Activated naive CD4-positive, alpha-beta T cell treated with Interleukin-2 at 50 U/mL for 16 hours (primary cell): ENCODE measurements around the gene WDR6.

Source experiments
- DNase-seq: peaks from one replicate; pipeline ENCODE4 v3.0.0-alpha.2; 2020

WDR6 gene, protein sequence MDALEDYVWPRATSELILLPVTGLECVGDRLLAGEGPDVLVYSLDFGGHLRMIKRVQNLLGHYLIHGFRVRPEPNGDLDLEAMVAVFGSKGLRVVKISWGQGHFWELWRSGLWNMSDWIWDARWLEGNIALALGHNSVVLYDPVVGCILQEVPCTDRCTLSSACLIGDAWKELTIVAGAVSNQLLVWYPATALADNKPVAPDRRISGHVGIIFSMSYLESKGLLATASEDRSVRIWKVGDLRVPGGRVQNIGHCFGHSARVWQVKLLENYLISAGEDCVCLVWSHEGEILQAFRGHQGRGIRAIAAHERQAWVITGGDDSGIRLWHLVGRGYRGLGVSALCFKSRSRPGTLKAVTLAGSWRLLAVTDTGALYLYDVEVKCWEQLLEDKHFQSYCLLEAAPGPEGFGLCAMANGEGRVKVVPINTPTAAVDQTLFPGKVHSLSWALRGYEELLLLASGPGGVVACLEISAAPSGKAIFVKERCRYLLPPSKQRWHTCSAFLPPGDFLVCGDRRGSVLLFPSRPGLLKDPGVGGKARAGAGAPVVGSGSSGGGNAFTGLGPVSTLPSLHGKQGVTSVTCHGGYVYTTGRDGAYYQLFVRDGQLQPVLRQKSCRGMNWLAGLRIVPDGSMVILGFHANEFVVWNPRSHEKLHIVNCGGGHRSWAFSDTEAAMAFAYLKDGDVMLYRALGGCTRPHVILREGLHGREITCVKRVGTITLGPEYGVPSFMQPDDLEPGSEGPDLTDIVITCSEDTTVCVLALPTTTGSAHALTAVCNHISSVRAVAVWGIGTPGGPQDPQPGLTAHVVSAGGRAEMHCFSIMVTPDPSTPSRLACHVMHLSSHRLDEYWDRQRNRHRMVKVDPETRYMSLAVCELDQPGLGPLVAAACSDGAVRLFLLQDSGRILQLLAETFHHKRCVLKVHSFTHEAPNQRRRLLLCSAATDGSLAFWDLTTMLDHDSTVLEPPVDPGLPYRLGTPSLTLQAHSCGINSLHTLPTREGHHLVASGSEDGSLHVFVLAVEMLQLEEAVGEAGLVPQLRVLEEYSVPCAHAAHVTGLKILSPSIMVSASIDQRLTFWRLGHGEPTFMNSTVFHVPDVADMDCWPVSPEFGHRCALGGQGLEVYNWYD

DNA sequence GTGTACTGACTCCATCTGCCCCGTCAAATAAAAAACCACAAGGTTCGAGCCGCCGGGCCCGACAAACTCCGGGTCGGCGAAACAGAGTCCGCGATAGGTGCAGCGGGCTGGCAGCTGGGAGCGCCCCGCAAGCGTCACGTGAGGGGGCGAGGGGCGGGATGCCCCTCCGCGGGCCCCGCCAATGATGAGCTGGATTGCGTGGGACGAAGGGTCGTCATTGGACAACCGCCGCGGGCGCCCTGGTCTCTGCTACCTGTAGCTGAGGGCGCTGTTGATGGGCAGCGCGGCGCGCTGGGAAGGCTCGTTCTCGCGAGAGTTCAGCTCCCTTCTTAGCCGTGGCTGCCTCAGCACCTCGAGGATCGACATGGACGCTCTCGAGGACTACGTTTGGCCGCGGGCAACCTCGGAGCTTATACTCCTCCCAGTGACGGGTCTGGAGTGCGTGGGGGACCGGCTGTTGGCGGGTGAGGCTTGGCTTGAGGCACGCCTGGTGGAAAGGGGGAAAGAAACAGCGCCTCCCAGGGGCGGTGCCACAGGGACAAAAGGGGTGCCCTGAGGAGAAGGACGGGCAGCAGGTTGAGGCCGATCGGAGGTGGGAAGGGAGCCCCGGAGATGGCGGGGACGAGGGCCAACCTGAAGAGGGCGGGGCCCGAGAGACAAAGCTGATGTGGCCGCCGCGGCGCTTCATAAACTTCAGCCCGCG, at the start of gene WDR6:
Gene WDR6, plus strand, starts transcription at position 324 of the 703 bp plus-strand sequence. Its CDS starts 41 bp downstream, at position 365.
- DNase-seq, result peak; percentile 98

DNA sequence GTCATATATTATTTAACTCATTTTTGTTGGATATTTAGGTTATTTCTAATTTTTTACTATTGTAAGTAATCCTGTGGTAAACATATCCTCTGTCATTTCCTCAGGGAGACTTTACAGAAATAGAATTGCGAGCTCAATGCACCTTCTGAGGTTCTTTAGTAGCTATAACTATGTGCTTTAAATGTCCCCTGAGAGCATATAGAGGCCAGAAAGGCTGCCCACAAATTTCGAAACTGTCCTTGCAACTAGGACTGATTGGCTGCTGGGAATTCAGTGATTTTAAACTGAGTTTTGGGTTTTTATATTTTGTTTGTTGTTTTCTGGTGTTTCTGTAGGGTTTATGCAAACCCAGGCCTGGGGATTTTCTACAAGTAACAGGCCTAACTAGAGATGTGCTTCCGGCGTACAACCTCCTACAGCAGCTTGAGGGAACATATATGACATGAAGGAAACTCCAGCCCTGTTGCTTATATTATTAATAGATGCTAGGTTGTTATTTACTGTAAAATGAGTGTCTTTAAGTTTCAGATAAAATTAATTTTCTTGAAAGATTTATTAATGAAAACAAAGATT, 46.3 kb upstream of the WDR6 start:
- DNase-seq, result no peak

DNA sequence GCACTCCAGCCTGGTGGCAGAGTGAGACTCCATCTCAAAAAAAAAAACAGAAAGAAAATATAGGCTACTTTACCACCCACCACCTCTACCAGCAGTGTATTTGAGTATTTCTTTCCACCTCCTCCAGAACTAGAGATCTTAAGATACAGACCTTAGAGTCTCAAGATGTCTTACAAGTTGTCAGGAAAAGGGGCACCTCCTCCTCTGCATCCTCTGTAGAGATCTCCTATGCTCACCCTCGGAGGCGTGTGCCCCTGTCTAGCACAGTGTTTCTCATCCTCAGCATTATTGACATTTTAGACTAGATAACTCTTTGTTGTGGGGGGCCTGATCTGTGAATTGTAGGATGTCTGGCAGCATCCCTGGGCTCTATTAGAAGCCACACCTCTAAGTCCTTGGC, 44.9 kb upstream of the WDR6 start:
- no peak for DNase-seq

DNA sequence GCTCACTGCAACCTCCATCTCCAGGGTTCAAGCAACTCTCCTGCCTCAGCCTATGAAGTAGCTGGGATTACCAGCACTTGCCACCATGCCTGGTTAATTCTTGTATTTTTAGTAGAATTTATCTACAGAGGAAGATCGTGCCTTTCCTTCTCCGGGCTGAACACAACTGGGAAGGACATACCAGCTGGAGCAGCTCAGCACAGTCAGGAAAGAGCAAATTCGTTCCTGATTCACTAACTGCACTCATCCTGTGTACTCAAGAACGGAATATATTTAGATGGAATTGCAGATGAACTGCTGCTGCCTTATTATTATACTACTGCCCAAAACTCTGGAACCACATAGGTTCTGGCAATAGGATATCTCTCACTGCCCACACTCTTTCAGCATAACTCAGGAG, 44.3 kb upstream of the WDR6 start:
- no peak for DNase-seq

DNA sequence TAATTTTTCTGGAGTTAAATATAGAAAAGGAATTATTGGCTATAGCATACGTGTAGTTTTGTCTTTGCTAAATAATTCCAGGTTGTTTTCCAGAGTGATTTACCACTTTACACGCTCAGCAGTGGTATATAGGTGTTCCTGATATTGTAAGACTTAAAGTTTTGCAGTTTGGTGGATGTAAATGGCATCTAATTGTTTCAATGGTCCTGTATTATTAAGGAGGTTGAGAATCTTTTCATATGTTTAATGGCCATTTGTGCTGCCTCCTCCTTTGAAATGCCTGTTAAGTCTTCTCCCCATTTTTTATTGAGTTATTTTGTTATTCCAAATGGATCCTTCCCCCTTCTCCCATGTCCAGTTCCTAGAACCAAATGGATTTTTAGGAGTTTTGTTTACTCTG, 43.6 kb upstream of the WDR6 start:
- no peak for DNase-seq

DNA sequence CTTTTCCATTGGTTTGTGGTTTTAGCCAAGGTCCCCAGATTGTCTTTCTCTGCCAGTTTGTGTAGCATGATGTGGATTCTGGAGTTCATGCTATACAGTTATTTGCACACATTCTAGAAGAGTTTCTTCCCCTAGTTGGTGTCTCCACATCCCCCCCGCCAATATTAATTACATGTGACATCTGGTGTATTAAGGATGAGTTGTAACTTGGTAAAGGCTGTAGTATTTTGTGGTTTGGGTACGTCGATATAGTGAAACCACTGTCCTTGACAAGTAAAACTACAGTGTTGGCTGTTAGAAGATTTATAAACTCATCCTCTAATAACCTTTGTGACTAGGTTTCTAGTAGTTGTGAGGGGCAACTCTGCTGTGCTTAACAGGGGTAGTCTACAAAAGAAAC, 40.8 kb upstream of the WDR6 start:
- no peak for DNase-seq

DNA sequence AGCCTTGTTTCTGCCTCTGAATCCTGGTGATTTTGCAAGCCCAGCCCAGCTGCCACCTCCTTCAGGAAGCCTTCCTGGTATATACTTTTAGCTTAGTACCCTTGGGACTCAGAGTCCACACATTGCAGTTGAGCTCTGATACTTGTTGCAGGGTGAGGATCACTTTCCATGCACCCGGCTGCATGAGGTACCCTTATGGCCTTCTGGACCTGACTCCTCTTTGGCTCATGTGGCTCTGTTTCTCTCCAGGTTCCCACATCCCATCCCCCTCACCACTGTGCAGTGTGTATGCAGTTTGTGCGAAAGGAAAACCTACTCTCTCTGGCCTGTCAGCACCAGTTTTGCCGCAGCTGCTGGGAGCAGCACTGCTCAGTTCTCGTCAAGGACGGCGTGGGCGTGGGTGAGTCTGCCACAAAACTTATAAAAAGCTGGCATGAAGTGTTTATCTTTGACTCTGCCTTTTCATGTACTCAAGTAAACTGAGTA, 40.3 kb upstream of the WDR6 start:
- peak; percentile 57 for DNase-seq

DNA sequence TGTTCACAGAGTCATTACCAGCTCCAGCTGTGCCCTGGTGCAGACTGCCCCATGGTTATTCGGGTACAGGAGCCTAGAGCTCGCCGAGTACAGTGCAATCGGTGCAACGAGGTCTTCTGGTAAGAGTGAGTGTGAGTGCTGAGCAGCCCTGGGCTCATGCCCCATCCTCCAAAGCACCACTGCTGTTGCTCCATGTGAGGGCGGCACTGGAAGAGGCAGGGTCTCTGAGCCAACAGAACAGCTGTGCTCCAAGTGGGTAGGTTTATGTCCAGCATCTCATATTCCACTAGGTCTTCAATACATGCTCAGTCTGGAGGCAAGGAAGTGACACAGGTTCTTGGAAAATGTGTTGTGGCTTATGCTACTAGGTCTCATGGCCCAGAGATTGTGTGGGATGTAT, 36.6 kb upstream of the WDR6 start:
- no peak for DNase-seq

DNA sequence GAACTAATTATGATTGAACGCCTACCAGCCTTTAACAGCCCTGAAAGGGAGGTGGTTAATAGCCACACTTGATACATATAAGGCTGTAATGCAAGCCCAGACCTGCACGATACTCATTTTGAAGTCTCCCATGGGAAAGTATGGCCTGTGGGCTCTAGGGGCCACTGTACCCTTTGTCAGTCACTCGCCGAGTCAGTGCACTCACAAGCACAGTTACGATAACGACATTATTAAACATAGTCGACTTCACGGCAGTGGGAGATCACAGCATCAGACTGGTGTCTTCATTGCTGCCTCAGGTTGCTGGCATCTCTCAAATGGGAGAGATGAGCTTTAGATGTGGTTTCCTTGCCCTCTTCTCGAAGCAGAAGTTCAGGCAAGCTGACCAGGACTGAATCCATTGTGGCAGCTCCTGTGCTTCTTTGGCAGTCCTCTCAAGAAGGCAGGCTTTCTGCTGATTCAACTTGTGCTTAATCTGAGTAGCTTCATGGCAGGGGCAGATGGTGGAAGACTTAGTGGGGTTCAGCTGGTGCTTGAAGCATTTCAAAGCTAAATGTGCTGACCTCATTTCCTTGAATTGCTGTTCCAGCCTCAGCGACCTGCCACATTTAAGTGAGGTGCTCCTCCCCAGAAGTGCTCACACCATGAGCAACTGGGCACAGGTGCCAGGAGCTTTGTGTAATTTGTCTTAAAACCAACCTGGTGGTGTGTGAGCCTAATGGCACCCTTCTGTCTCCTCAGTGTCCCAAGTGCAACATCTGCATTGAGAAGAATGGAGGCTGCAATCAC, 32.9 kb upstream of the WDR6 start:
- DNase-seq, result no peak

DNA sequence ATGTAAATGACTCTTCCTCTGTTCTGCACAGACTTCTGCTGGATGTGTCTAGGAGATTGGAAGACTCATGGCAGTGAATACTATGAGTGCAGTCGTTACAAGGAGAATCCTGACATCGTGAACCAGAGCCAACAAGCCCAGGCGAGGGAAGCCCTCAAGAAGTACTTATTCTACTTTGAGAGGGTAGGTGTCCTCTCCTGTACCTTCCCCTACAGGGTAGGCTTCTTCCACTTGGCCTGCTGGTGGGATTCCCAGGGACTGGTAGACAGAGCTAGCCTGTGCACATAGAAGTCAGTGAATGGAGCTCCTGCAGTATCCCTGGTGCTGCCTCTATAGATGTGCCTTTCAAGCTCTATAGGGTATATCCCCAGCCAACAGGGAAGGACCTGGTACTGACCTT, 27.7 kb upstream of the WDR6 start:
- no peak for DNase-seq

DNA sequence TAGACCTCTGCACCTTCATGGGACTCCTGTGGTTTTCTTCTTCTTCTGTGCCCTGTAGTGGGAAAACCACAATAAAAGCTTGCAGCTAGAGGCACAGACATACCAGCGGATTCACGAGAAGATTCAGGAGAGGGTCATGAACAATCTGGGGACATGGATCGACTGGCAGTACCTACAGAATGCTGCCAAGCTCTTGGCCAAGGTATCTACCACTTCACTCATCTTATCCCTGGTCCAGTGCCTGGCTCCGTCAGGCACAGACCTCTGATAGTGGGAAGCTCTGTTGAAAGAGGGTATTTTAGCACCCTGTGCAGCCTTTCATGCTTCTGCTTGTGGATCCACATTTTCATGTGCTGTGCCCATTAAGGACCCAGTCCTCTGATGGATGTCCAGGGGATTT, 26.9 kb upstream of the WDR6 start:
- DNase-seq, result no peak

DNA sequence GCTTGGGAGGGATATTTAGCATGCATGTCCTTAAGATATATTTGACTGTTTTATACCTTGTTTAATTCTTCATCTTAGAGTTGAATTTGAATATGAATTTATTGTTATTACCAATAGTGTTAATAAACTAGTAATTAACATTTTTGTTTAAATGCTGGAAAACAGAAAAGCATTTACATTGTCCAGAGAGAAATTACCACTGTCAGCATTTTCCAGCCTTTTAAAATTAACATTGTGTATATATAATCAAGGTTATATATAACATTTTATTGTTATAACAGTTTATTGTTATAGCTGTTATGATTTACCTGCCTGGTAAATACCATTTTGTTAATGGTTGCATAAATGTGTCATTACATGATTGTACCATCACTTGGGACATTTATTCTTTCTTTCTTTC, 25.2 kb upstream of the WDR6 start:
- no peak for DNase-seq

DNA sequence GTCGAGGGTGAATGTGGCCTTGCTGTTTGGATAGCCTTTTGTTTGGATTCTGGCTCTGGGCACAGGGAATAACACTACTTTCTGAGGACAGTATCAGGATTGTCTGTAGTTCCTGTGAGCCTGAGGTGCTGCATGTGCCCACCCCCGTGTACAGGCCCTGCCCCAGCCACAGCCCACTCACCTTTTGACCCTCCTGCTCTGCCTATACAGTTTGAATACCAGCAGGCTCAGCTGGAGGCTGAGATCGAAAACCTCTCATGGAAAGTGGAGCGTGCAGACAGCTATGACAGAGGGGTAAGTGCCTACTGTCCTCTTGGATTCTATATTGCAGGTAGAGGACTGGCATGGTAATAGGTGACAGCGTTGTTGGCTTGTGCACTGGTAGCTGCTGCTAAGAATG, 24.5 kb upstream of the WDR6 start:
- no peak for DNase-seq

DNA sequence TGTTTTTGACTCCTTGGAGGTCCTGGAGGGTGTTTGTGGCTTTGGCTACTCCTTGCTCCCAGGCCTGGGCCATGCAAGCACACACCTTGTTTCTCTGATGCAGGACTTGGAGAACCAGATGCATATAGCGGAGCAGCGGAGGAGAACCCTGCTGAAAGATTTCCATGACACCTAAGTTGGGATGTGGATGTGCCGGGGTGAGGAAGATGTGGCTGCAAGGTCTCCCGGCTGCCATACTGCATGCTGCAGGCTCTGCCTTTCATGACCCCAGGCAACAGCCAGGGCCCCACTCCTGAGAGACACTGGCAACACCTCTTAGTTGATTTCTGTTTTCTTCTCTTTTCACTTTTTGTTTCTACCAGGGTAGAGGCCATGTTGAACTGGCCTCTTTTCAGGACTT, 24.1 kb upstream of the WDR6 start:
- DNase-seq, result no peak

DNA sequence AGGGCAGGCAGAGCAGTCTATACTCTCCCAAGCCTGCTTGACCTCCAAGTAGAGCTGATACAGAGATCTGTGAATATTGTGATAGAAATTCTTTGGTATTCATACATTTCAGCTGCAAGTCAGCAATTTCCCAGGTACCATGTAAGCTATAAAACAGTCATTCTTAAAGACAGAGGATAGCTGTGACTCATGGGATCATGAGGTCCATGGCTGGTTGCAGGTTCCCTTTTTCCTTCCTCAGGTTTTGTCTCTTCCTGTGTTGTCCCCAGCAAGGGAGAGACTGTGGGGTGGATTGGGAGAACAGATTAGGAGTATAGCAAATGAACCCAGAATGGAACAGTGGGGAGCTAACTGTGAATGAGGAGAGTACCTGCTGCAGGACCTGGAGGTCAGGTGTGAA, 22.5 kb upstream of the WDR6 start:
- DNase-seq, result no peak

DNA sequence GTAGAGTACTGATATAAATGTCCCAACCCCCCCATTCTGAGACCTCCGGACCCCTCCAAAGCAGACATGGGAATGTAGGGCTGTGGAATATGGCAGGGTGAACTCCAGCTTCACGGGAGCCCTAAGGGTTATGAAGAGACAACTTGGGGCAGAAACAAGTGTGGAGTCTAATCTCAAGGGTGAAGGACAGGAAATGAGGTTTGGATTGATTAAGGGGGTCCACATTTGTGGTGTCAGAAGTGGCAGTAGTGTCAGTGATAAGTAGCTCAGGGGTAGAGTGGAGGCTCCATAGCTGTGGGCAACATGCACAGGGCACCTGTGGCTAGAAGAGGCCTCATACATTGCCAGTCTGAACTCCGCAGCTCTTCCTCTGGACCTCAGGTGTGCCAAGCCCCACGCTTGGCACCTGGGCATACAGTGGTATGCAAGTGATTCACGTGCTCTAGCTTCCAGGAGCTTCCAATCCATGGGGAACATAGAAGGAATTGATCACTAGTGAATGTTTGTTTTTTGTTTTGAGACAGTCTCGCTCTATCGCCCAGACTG, 21.3 kb upstream of the WDR6 start:
- DNase-seq, result no peak

DNA sequence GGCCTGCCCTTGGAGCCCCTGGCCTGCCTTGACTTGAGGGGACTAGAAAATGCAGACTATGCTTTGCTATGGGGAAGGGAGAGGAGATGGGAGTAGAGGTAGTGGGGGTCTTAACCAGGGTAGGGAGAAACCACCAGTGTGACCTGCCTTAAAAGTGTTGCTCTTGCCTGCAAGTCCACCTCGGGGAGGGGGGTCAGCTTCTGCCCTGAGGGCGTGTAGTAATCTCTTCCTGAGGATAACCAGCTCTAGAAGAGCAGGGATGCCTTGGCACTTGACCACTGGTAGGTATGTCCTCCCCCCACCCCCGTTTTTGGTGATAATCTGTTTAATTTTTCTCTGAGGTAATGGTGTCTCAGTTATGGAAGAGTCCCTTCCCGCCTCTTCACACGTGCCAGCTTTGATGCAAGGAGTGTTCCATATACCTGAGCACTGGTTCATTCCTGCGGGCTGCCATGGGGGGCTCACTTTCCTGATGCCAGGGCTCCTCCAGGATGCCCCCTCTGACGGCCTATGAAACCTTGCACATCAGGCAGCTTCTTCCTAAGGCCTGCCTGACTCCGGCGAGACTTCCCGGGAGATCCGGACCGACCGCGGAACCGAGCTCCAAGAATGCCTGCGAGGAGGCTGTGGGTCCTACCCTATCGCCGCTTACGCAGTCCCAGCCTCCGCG, 17.9 kb upstream of the WDR6 start:
- DNase-seq, result no peak

DNA sequence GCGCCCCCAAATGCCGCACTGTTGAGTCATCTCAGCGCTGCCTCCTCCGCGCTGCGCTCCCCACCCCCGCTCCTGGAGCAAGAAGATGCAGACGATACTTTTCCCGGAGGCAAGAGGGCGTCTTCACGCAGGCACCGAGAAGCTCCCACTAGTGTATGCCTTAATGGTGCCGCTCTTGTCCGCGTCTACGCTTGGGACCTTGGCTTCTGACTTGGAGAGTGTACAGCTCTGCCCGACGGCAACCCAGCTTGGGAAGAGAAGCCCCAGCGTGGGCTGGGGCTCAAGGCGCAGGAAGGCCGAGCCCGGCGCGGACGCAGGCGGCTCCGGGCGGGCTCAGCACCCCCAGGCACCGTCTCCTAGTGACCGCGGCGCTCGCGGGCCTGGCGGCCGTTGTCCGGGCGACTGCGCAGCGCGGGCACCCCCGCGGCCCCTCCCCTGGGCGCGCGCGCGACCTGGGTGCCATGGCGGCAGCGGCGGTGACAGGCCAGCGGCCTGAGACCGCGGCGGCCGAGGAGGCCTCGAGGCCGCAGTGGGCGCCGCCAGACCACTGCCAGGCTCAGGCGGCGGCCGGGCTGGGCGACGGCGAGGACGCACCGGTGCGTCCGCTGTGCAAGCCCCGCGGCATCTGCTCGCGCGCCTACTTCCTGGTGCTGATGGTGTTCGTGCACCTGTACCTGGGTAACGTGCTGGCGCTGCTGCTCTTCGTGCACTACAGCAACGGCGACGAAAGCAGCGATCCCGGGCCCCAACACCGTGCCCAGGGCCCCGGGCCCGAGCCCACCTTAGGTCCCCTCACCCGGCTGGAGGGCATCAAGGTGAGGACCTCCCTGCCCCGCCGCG, 17.2 kb upstream of the WDR6 start, which contains the start of gene P4HTM:
Gene P4HTM, plus strand, starts transcription at position 446 of the 840 bp plus-strand sequence. Its CDS starts 16 bp downstream, at position 462.
- DNase-seq, result peak; percentile 82

DNA sequence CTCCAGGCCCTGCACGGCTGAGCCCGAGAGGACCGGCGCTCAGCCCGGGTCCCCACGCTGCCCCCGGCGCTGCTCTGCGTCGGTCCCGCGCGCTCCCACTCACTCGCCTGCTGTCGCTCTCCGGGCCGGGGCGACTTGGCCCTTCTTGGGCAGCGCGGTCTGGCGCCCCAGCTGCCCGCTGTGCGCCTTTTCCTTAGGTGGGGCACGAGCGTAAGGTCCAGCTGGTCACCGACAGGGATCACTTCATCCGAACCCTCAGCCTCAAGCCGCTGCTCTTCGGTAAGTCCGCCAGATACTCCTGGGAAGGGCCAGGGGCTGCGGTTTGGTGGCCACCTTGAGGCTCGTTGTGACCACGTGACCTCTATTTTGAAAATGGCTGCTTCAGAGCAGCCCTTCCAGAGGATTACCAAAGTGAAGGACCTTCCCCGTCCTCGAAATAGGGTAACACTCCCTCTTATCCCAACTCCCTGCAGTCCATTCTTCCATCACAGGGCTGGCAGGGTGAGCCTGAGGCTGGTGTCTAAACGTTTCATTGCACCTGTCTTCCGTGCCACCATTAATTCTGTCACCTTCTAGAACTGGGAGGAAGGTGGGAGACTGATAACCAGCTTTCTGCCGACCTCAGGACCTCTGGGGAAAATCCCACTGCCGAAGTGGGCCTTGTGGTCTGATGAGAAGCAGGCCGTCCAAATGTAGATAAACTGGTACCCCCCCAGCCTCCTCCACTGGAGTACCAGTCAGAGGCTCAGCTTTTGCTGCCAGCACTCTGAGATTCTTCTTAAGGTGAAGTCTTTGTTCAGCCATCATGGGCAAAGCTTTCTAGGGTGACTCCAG, 16.3 kb upstream of the WDR6 start:
- DNase-seq, result peak; percentile 32
